HepG2 (cell line): ENCODE data around the gene ANKRD27. TPM values are rescaled to one million over a fixed set of nuclear protein-coding genes. Genes with fewer than 3 reads are reported as not detected.

ENCODE experiments used
- ATF7 ChIP-seq, 2 experiments: fragments of 450-650 bp in 1 of 2; sonication (generic) in 1 of 2; formaldehyde crosslinking in 1 of 2; IDR thresholded peaks; 2 replicates each; pipeline versions ENCODE4 v1.4.0 to v1.6.1; 2016 to 2020; ENCODE audit warnings: antibody characterized with exemption in 1 of 2, mild to moderate bottlenecking in 1 of 2, missing genetic modification reagents in 1 of 2
- EEA1 ChIP-seq: sonication (generic); formaldehyde crosslinking; IDR thresholded peaks from 2 replicates; pipeline ENCODE4 v1.5.1; 2020; ENCODE audit warnings: mild to moderate bottlenecking, missing genetic modification reagents, borderline replicate concordance
- GATA4 ChIP-seq: sonication (generic); IDR thresholded peaks from 2 replicates; pipeline ENCODE4 v1.6.1; 2016; ENCODE audit warnings: antibody characterized with exemption, low read depth, borderline replicate concordance
- HIVEP1 ChIP-seq: sonication (generic); formaldehyde crosslinking; IDR thresholded peaks from 2 replicates; pipeline ENCODE4 v1.4.0; 2020; ENCODE audit warnings: mild to moderate bottlenecking, missing genetic modification reagents
- HNF4A ChIP-seq: sonication (generic); formaldehyde crosslinking; IDR thresholded peaks from 2 replicates; pipeline ENCODE4 v1.4.0; 2020; ENCODE audit warnings: missing genetic modification reagents
- NFYB ChIP-seq: sonication (generic); formaldehyde crosslinking; IDR thresholded peaks from 2 replicates; pipeline ENCODE4 v1.4.0; 2020; ENCODE audit warnings: missing genetic modification reagents
- NFYC ChIP-seq: IDR thresholded peaks from 2 replicates; pipeline ENCODE4 v1.6.1; 2016; ENCODE audit warnings: missing genetic modification reagents, missing compliant biosample characterization
- POLR2AphosphoS5 ChIP-seq: IDR thresholded peaks from 2 replicates; pipeline ENCODE4 v1.6.1; 2012; ENCODE audit warnings: low read depth, low read length
- POLR2G ChIP-seq: fragments of 200-400 bp; formaldehyde crosslinking; IDR thresholded peaks from 2 replicates; pipeline ENCODE4 v1.6.1; 2018; ENCODE audit warnings: mild to moderate bottlenecking, low read depth, low read length, moderate library complexity
- PPARG ChIP-seq: conservative IDR thresholded peaks from 2 replicates; pipeline ENCODE4 v1.6.1; 2016; ENCODE audit warnings: missing biosample characterization, missing genetic modification reagents
- SOX6 ChIP-seq, 2 experiments: fragments of 450-650 bp in 1 of 2; sonication (generic) in 1 of 2; formaldehyde crosslinking in 1 of 2; IDR thresholded peaks; 2 replicates each; pipeline versions ENCODE4 v1.4.0 to v1.6.1; 2017 to 2020; ENCODE audit warnings: antibody characterized with exemption in 1 of 2, mild to moderate bottlenecking in 1 of 2, missing genetic modification reagents in 1 of 2
- TCF7 ChIP-seq: sonication (generic); IDR thresholded peaks from 2 replicates; pipeline ENCODE4 v1.6.1; 2016; ENCODE audit warnings: antibody characterized with exemption, low read depth
- ZFAT ChIP-seq: sonication (generic); formaldehyde crosslinking; conservative IDR thresholded peaks from 2 replicates; pipeline ENCODE4 v1.8.1; 2023; ENCODE audit warnings: missing genetic modification reagents, inconsistent platforms
- ZMYM2 ChIP-seq: sonication (generic); formaldehyde crosslinking; IDR thresholded peaks from 2 replicates; pipeline ENCODE4 v1.8.0; 2022; ENCODE audit warnings: mild to moderate bottlenecking, missing genetic modification reagents
- ZNF703 ChIP-seq: sonication (generic); formaldehyde crosslinking; IDR thresholded peaks from 2 replicates; pipeline ENCODE4 v1.5.1; 2020; ENCODE audit warnings: missing genetic modification reagents, mild to moderate bottlenecking, moderate library complexity, borderline replicate concordance
- polyA plus RNA-seq, 8 experiments: library from polyadenylated mRNA; depleted of rRNA in 3 of 8; stranded (reverse) in 7 of 8; unstranded in 1 of 8; fragments of >200 nt; fragmentation: Illumina TruSeq in 4 of 8; extraction: Trizol in 4 of 8; gene quantifications; 2 replicates each; pipeline versions ENCODE4 v1.2.1 to v1.2.3, GENCODE V29; 2011 to 2016; ENCODE audit warnings: low read depth in 4 of 8, missing spikeins in 1 of 8, mixed read lengths in 1 of 8; ENCODE audit not compliant: insufficient read depth in 1 of 8
- total RNA-seq, 5 experiments: library from RNA; depleted of rRNA; stranded (reverse); fragments of >200 nt; fragmentation: Illumina TruSeq; extraction: Trizol; gene quantifications; 2 replicates each; pipeline ENCODE4 v1.2.3, GENCODE V29; 2016; ENCODE audit warnings: low read depth in 1 of 5
- TF ChIP-seq, protein P1 (sequence below): sonication (generic); formaldehyde crosslinking; IDR thresholded peaks from 2 replicates; pipeline ENCODE4 v1.9.0; 2022; ENCODE audit warnings: low read depth, missing genetic modification reagents
- TF ChIP-seq, protein P2 (sequence below): sonication (generic); formaldehyde crosslinking; IDR thresholded peaks from 2 replicates; pipeline ENCODE4 v1.4.0; 2020; ENCODE audit warnings: missing genetic modification reagents, borderline replicate concordance
- TF ChIP-seq, protein P3 (sequence below): sonication (generic); formaldehyde crosslinking; IDR thresholded peaks from 2 replicates; pipeline ENCODE4 v1.5.0; 2020; ENCODE audit warnings: mild to moderate bottlenecking, missing genetic modification reagents
- TF ChIP-seq, protein P4 (sequence below): sonication (generic); formaldehyde crosslinking; IDR thresholded peaks from 2 replicates; pipeline ENCODE4 v1.8.1; 2023; ENCODE audit warnings: mild to moderate bottlenecking, missing genetic modification reagents
- TF ChIP-seq, protein P5 (sequence below): sonication (generic); formaldehyde crosslinking; conservative IDR thresholded peaks from 2 replicates; pipeline ENCODE4 v1.4.0; 2020; ENCODE audit warnings: missing genetic modification reagents

Gene ANKRD27
- total and polyA plus RNA-seq, 2 of the 13 experiments (the other 11 are each of a cell fraction or from before 2014, with no cell fraction given): 22.2 to 23.7 TPM

DNA sequence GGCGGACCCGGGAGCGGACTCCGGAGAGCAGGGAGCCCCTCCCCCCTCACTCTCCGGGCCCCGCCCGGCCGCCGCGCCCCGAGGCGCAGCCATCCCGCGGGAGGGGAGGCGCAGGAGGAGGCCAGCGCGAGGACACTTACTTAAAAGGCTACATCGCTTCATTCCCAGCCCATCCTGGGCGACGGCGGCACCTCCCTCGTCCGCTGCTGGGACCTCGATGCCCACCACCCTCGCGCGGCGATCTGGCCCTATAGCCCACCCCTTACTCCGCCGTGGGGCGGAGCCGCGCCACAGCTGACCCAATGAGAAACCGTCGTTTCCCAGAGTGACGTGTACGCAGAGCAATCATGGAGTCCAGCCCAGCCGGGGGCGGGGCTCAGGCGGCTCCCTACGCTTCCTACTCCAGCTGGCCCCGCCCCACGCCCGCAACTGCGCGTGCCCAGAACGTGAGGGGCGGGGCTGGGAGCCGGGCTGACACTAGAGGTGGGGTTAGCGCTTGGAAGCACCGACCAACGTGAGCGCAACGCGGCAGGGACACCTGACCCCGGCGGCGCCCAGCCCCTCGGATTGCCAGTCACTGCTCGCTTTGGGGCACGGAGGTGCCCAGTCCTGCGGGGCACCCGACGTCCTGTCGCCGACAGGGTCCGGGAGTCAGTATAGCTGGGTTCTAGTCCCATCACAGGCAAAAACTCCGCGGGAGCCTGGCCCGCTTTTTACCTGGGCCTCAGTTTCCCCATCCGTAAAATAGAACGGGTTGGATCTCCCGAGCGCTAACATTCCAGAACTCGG is at the start of gene ANKRD27 (continued):
- TF ChIP-seq POLR2G (peak; percentile 79), NFYB (CRISPR knock-in tag) (peak; percentile 97), EEA1 (CRISPR knock-in tag) (no peak), ZFAT (CRISPR knock-in tag) (no peak), GATA4 (peak; percentile 22; the same call in 1 of the 2 replicates), POLR2AphosphoS5 (peak; percentile 78), TCF7 (0 out of 2 replicates have a peak, but pooled peaks have one; percentile 8), SOX6 (IDR thresholded peaks at IDR 0.05) (no peak), SOX6 (CRISPR knock-in tag; IDR thresholded peaks at IDR 0.05) (0 out of 2 replicates have a peak, but pooled peaks have one; percentile 13), HIVEP1 (CRISPR knock-in tag) (peak; percentile 64; the same call in 1 of the 2 replicates), NFYC (CRISPR knock-in tag) (peak; percentile 98), PPARG (CRISPR knock-in tag) (no peak), ATF7 (IDR thresholded peaks at IDR 0.05) (no peak), ATF7 (CRISPR knock-in tag; IDR thresholded peaks at IDR 0.05) (no peak), HNF4A (CRISPR knock-in tag) (no peak), ZNF703 (CRISPR knock-in tag) (no peak), ZMYM2 (CRISPR knock-in tag) (no peak)
- TF ChIP-seq, protein P1, sequence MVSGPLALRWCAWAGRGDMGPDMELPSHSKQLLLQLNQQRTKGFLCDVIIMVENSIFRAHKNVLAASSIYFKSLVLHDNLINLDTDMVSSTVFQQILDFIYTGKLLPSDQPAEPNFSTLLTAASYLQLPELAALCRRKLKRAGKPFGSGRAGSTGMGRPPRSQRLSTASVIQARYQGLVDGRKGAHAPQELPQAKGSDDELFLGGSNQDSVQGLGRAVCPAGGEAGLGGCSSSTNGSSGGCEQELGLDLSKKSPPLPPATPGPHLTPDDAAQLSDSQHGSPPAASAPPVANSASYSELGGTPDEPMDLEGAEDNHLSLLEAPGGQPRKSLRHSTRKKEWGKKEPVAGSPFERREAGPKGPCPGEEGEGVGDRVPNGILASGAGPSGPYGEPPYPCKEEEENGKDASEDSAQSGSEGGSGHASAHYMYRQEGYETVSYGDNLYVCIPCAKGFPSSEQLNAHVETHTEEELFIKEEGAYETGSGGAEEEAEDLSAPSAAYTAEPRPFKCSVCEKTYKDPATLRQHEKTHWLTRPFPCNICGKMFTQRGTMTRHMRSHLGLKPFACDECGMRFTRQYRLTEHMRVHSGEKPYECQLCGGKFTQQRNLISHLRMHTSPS (CRISPR knock-in tag): peak; percentile 63; the same call in 1 of the 2 replicates
- TF ChIP-seq, protein P2, sequence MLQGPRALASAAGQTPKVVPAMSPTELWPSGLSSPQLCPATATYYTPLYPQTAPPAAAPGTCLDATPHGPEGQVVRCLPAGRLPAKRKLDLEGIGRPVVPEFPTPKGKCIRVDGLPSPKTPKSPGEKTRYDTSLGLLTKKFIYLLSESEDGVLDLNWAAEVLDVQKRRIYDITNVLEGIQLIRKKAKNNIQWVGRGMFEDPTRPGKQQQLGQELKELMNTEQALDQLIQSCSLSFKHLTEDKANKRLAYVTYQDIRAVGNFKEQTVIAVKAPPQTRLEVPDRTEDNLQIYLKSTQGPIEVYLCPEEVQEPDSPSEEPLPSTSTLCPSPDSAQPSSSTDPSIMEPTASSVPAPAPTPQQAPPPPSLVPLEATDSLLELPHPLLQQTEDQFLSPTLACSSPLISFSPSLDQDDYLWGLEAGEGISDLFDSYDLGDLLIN: no peak
- TF ChIP-seq, protein P3, sequence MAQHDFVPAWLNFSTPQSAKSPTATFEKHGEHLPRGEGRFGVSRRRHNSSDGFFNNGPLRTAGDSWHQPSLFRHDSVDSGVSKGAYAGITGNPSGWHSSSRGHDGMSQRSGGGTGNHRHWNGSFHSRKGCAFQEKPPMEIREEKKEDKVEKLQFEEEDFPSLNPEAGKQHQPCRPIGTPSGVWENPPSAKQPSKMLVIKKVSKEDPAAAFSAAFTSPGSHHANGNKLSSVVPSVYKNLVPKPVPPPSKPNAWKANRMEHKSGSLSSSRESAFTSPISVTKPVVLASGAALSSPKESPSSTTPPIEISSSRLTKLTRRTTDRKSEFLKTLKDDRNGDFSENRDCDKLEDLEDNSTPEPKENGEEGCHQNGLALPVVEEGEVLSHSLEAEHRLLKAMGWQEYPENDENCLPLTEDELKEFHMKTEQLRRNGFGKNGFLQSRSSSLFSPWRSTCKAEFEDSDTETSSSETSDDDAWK (CRISPR knock-in tag): no peak
- TF ChIP-seq, protein P4, sequence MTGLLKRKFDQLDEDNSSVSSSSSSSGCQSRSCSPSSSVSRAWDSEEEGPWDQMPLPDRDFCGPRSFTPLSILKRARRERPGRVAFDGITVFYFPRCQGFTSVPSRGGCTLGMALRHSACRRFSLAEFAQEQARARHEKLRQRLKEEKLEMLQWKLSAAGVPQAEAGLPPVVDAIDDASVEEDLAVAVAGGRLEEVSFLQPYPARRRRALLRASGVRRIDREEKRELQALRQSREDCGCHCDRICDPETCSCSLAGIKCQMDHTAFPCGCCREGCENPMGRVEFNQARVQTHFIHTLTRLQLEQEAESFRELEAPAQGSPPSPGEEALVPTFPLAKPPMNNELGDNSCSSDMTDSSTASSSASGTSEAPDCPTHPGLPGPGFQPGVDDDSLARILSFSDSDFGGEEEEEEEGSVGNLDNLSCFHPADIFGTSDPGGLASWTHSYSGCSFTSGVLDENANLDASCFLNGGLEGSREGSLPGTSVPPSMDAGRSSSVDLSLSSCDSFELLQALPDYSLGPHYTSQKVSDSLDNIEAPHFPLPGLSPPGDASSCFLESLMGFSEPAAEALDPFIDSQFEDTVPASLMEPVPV (CRISPR knock-in tag): no peak
- TF ChIP-seq, protein P5, sequence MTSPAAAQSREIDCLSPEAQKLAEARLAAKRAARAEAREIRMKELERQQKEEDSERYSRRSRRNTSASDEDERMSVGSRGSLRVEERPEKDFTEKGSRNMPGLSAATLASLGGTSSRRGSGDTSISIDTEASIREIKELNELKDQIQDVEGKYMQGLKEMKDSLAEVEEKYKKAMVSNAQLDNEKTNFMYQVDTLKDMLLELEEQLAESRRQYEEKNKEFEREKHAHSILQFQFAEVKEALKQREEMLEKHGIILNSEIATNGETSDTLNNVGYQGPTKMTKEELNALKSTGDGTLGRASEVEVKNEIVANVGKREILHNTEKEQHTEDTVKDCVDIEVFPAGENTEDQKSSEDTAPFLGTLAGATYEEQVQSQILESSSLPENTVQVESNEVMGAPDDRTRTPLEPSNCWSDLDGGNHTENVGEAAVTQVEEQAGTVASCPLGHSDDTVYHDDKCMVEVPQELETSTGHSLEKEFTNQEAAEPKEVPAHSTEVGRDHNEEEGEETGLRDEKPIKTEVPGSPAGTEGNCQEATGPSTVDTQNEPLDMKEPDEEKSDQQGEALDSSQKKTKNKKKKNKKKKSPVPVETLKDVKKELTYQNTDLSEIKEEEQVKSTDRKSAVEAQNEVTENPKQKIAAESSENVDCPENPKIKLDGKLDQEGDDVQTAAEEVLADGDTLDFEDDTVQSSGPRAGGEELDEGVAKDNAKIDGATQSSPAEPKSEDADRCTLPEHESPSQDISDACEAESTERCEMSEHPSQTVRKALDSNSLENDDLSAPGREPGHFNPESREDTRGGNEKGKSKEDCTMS (CRISPR knock-in tag): no peak
